GM18519 (cell line): Measurements from ENCODE around the gene DNAJA2.
"Not testable (repeated sequence)": the region's sequence is repeated elsewhere in the genome, so short reads cannot be mapped to it uniquely, and the experiment has no call there.

ENCODE experiments used
- ATAC-seq: cut with Tn5 transposase; IDR thresholded peaks from one replicate; pipeline ENCODE4 v1.9.1; 2021; ENCODE audit warnings: mild to moderate bottlenecking, moderate library complexity; ENCODE audit not compliant: unreplicated experiment, low FRiP score

Gene DNAJA2

DNA sequence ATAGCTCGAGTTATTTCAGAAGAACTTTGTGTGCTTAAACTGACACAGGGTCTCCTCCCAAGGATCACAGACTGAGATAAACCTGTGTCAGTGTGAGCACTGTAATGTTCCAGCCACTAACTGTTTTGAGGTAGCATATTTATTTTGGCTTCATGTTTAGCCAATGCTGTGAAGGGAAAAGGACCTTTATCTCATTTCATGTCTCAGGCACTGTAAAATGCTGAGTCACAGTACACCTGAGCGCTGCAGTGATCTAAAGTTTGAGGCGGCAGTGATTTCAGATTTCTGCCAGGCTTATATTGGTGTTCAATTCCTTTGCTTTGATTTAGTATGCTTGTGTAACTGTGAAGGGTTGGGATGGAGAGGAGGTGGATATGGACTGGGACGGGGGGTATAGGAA lies 3.1 kb upstream of the DNAJA2 start:
- no peak for ATAC-seq

DNA sequence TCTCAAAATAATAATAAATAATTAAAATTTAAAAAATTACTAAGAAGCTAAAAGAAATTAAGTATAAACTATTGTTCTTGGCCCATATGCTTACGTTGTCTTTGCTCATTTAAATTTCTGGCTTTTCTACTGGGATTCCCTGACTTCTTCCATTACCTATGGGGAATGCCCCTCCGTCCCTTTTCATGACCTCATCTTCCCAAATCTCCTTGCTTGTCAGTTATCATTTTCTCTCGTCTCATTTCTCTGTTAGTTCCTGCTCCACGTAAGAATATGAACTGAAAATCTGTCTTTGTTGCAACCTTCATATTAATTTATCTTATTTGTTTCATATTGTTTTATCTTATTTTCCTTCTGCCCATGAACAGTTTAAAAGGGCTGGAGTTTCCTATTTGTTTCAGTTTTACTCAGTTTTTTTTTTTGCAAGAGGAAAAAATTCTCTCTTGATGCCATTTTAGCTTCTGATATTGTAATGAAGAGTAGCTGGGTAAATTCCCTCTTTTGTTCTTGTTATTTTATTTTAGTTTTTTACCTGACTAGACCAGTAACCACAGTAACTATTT lies 2.5 kb upstream of the DNAJA2 start:
- ATAC-seq: no peak

DNA sequence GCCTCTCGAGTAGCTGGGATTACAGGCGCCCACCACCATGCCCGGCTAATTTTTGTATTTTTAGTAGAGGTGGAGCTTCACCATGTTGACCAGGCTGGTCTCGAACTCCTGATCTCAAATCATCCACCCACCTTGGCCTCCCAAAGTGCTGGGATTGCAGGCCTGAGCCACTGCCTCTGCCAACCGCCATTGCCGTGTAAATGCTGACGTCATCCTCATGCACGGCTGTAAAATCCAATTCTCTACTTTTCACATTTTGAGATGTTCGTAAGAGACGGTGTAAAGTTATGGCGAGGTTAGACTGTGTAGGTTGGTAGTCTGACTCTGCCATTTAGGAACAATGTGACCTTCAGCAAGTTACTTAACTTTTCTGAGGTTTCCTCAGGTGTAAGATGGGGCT lies 1.7 kb upstream of the DNAJA2 start:
- no peak for ATAC-seq

DNA sequence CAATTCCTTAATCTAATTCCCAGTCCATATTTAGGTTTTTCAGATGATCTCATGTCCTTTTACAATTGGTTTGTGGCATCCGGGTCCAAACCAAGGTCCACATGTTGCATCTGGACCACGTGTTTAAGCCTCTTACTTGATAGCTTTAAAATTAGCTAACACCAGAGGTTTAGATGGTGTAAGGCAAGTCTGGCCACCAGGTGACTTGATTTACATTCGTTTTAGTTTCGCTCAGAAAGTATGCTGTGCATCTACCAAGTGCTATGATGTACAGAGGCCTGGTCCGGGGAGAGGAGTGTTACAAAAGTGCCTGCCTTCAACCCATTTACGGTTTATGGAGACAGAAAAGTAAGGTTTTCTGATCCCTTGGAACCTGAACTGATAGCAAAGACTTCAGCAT lies 878 bp upstream of the DNAJA2 start:
- no peak for ATAC-seq

DNA sequence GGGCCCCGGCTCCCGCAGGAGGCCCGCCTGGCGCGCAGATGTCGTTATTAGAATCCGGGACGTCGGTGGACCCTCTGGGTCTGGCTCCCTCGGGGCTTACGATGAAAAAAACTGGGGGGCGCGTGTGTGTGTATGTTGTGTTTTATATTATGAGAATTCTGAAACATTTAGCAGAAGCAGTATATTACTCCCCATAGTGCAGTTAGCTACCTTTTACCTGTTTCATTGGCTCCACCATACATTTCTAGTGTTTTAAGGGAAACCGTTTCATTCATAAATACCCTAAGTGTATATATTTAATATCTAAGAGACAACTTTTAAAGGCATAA lies 486 bp upstream of the DNAJA2 start:
- no peak for ATAC-seq

DNA sequence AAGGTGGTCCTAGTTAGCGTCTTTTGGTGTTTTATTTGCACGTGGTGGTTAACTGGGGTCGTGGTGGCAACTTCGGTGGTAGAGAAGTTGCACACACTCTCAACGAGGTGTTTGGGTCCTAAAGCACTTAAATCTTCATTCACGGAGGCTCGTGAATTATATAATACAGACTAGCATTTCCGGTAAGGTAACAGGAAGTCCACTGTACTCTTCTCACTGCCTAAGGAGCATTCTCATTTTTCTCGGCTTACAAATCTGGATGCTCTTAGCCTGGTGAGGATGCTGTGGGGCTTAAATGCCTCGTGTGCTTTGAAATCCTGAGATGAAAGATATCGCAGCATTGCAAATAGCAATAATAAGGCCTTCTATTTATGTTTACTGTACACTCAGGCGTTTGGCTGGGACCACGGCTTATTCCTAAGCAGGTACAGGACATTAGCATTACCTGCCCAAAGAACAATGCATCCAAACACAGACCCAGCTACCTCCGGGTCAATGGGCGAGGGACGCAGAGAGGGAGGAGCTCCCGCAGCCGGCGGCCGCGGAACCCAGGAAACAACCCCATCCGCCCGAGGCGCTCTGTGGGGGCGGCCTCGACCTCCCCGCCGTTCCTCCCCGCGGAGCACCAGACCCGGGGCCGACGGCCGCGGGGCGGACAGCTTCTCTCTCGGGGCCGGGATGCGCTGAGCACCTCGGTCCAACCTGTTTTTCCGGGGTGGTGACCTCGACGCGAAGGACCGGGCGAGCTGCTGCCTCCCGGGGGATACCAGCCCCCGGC lies 856 bp downstream of the DNAJA2 start:
- ATAC-seq: peak; percentile 21

DNA sequence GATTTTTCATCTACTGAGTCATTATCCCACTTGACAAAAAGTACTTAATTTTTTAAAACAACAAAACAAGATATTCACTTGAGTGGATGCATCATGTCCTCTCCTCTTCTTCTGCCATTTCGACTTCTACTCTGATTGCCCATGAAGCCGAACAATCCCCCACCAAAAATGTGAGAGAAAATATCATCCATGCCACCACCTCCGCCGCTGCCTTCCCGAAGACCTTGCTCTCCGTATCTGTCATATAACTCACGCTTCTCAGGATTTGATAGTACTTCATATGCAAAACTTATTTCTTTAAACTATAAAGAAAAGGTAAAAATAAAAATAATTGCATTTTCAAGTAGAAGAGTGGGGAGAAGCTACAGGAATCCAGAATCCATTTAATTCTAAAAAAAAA lies 2.2 kb downstream of the DNAJA2 start:
- no peak for ATAC-seq

DNA sequence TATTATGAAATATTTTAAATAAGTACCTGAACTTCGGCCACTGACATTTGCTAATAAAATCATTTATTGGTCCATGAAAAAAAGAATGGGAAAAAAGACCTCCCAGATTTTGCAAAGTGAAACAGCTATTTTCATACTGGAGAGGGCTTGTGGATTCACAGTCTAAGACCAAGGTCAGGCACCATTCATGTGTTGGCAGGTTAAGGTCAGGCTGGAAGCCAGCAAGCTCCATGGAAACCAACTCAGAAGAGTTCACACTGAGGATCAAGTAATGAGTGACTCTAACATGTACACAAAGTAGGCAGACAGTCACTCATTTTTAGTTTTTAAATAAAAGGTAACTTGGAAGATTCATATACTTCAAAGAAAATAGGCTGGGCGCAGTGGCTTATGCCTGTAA lies 3.4 kb downstream of the DNAJA2 start:
- no peak for ATAC-seq

DNA sequence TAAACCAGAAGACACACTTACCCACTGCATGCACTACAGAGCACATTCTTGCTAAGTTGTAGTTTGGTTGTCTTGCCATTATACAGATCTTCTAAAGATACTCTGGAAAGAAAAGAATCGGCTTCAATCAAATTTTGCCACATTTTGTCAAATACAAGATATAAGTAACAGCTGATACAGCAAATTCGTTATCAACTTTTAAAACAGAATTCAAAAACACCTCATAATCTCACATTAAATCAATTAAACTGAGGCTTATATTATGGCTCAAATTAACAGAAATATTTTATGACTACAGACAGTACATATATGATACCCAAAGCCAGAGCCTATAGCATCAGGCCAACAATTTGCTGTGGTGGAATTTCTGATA lies 5.4 kb downstream of the DNAJA2 start:
- ATAC-seq: no peak

DNA sequence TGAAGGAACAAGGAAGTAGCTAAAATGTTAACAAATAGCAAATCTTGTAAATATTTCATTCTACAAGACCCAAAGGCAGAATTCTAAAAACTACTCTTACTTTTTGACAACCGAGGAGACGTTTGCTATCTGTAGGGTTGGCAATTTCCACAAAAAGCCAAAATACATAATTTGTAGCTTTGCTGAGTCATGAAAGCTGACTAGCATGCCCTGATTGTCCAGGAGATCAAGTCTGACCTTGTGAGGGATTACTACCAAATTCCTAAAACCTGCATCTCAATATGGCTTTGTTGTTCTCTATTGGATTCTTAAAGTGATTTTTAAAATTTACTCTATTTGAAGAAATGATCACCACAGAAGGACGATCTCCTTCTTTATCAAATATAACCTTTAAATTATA lies 10.8 kb downstream of the DNAJA2 start:
- no peak for ATAC-seq

DNA sequence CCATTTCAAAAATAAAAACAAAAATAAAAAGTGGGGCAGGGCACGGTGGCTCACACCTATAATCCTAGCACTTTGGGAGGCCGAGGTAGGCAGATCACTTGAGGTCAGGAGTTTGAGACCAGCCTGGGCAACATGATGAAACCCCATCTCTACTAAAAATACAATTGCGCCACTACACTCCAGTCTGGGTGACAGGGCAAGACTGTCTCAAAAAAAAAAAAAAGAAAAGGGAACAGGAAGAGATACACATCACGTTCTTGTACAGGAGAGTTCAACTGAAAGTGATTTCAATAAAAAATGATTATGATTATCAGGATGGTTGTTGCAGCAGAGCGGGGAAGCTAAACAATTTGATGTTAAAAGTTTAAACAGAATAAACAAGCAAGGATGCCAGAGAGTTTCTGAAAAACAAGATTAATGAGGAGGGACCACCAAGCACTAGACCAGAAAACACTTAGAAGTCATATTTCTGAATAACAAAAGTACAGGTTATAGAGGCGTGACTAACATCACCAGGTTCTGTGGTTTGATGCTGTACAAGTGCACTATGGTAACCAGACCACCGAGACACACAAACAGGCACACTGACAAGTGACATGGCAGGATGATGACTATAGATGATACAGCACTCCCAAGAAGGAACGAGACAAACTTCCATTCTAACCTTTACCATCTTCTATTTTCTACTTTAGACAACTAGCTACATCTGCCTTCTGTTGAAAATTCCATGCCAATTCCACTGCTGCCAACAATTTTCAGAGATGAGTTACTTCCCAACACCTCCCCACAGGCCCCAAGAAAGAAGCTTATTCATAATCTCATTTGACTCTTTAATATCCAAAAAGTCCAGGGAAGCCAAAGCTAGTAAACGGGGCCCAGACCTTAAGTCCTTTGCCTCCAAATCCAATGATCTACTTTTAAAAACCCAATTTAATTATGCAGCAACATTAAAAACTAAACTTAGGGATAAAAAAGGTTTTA lies 11.8 kb downstream of the DNAJA2 start:
- ATAC-seq: no peak

DNA sequence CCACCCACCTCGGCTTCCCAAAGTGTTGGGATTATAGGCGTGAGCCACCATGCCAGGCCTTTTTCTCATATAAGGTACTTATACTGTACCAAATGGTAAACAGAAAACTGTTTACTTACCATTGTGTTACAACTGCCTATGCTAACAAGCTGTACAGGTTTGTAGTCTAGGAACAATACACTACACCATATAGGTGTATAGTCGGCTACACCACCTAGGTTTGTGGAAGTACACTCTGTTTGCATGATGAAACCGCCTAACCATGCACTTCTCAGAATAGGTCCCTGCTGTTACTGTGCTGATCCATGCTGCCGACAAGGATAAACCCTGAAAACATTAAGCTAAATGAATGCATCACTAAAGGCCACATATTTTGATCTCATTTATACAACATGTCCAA lies 18.9 kb downstream of the DNAJA2 start:
- ATAC-seq: no peak

DNA sequence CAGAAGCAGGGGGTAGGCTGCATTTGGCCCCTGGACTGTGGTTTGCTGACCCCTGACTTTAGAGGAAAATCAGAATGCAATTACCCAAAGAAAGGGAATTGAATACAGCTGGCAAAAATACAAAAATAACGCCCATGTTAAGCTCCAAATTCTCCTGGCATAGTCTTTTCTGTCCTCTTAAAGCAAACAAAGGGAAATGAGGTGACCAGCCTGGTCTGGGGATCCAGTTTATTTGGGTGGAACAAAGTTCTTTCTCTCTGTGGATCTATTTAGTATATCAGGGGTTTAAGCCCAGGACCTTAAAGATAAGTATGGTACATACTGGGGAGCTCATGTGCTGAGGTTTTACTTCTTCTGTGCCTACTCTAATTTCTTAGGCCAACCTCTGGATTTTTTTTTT lies 23.5 kb downstream of the DNAJA2 start:
- no peak for ATAC-seq

DNA sequence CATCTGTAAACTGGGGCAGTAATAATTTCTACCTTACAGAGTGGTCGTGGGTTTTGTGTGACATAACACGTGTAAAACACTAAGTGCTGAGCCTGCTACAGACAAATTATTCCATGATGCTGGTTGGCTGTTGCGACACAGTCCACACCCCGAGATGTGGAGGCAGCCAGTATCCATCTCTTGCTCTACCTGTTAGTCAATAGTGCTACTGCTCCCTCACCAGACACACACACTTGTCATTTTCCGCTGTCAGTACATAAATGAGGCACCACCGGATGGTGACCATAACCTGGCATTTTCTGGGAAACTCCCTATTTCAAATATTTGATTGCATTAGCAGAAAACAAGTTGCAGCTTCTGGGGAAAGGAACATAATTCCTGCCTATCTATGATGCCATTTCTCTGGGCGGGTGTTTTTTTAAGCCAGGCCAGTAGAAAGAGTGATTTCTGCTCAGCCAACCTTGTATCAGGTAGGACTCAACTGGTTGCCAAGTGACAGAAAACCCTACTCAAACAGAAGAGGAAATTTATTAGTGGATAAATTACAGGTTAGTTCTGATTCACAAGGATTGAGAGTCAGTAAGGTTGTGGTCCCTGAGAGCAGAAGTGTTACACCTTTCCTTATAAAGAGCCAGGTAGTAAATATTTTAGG lies 24.1 kb downstream of the DNAJA2 start:
- no peak for ATAC-seq

DNA sequence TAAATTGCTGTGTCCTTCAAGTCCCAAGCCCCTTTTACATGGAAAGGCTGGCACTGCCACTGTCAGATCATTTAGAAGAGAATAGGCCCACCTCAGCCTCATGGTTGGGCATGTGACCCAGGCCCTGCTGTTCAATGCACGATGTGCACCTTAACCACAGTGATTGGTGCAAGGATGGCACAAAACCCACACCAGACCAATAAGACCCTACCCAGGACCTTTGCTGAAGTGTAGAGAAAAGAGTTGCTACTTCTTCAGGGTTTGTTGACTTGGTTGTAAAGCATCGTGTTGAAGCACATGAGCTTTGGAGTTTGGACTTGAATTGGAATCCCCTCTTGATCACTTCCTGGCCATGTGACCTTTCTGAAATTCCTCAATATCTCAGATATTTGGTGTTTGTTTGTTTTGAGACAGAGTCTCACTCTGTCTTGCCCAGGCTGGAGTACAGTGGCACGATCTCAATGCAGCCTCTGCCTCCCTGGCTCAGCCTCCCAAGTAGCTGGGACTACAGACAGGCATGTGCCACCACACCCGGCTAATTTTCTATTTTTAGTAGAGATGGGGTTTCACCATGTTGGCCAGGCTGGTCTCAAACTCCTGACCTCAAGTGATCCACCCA lies 24.8 kb downstream of the DNAJA2 start:
- ATAC-seq: no peak

DNA sequence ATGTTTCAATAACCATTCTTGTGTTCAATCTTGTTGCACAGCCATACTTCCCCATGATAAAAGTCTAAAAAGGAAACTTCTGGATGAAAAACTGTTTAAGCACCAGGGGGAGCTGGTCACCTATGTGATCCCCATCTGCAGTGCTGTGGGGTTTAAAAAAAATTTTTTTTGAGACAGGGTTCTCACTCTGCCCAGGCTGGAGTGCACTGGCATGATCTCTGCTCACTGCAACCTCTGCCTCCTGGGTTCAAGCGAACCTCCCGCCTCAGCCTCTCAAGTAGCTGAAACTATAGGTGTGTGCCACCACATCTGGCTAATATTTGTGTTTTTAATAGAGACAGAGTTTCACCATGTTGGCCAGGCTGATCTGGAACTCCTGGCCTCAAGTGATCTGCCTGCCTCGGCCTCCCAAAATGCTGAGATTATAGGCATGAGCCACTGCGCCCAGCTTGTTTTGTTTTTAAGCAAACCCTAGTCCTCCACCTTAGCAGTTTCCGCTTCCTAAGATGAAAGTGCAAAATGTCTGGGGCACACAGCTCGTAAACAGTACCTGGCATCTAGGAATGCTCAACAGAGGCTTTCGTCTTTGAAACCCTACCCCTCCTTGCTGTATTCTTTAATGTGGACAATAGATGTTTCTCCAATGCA lies 25.4 kb downstream of the DNAJA2 start:
- ATAC-seq: peak; percentile 67

DNA sequence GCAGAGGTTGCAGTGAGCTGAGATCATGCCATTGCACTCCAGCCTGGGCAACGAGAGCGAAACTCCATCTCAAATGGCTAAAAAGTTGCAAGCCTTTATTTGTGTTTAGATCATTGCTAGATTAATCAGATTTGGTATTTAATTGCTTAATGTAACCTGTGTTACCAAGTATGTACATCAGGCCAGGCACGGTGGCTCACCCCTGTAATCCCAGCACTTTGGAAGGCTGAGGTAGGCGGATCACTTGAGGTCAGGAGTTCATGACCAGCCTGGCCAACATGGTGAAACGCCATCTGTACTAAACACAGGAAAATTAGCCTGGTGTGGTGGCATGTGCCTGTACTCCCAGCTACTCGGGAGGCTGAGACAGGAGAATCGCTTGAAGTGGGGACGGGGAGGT lies 28.8 kb downstream of the DNAJA2 start:
- ATAC-seq: not testable (repeated sequence)

DNA sequence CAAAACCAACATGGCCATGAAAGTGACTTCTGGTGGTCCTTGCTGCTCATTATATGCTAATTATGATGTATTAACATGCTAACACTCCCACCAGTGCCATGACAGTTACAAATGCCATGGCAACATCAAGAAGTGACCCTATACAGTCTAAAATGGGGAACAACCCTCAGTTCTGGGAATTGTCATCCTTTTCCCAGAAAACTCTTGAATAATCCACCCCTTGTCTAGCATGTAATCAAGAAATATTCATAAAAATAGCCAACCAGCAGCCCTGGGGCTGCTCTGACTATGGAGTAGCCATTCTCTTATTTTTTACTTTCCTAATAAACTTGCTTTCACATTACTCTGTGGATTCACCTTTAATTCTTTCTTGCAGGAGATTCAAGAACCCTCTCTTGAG lies 35.9 kb downstream of the DNAJA2 start:
- no peak for ATAC-seq

DNA sequence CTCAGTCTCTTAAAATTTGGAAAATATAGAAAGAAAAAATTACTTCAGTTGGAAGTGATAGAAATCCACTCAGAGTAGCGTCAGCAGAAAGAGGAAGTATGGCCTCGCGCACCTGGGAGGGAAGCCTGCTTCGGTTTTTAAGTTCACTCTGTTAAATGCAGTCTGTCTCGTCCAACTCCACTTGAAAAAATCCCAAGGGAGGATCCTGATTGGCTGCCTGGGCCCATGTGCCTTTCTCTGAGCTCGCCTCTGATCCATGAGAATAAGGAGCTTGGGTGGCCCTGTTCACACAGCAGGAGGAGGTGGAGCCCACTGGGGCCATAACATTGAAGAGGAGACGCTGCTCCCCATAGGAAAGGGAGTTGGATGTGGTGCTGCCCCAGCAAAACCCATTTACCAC lies 40.7 kb downstream of the DNAJA2 start:
- no peak for ATAC-seq

DNA sequence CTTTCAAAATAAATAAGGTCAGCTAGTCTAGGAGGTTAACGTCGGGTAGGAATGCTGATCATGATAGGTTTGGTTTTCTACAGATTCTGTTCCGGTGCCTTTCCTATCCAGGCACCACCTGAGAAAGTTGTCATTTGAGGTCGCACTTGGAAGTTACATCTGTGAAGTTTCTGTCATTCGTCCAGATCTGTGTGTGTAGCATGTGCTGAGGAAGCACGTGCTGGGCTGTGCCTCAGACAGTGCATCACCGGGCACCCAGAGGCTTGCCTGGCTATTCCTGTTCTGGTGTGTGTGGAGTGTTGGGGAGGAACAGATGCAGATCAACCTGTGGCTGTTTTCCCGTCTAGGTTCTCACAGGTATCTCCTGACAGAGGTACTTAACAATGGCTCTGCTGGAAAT lies 42.6 kb downstream of the DNAJA2 start:
- ATAC-seq: no peak
